Measurements from ENCODE around the gene KMO. TPM values are rescaled to one million over a fixed set of nuclear protein-coding genes. Genes with fewer than 3 reads are reported as not detected.

Gene KMO
- total and polyA plus RNA-seq, 2 of the 13 experiments (the other 11 are each of a cell fraction or from before 2014, with no cell fraction given), result 0.01 TPM; not detected in 1

DNA sequence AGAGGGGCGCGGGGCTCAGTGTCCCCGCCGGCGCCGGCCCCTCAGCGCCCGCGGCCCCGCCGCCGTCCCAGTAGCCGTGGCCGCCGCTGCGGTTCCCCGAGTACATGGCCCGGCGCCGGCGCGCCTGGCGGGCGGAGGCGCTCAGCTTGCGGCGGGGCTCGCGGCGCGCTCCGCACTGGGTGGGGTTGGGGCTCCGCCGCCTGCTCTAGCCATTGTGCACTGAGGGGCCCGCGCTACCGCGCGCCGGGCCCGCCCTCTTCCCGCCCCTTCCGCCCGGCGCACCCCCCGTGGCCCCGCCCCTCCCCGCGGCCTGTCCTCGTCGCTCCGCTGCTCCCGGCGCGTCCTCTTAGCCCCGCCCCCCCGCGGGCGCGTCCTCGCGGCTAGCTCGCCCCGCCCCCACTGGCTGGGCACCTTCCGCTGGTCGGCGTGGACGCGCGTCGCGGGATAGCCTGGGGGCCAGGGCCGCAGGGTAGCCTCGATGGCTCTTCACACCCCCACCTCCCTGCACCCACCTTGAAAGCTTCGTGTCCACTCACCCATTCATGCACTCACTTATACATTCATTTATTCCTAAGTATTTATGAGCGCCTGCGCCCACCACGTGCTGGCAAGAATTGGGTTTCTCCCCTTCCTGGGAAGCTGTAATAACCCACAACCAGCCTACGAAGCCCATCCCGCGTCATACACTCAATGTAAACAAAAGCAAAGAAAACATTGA lies 108.1 kb downstream of the KMO start, which contains the start of the genes CHML and OPN3 (continued):
- TF ChIP-seq MXD1 (CRISPR knock-in tag; IDR thresholded peaks at IDR 0.05) (peak; percentile 46; the same call in 1 of the 2 replicates), RNF2 (conservative IDR thresholded peaks at IDR 0.05; ENCODE audit: low read depth) (peak; percentile 50; the same call in 1 of the 2 replicates), RBFOX2 (IDR thresholded peaks at IDR 0.05; ENCODE audit: low read depth, low read length) (peak; percentile 80), ELF4 (CRISPR knock-in tag; IDR thresholded peaks at IDR 0.05; ENCODE audit: borderline replicate concordance) (no peak), KLF12 (CRISPR knock-in tag; IDR thresholded peaks at IDR 0.05; ENCODE audit: borderline replicate concordance) (peak; percentile 73; the same call in 1 of the 2 replicates), ZNF773 (CRISPR knock-in tag; IDR thresholded peaks at IDR 0.05; ENCODE audit: borderline replicate concordance) (0 out of 2 replicates have a peak, but pooled peaks have one; percentile 19), ZNF281 (CRISPR knock-in tag; IDR thresholded peaks at IDR 0.05; ENCODE audit: borderline replicate concordance) (peak; percentile 95), KDM2A (CRISPR knock-in tag; IDR thresholded peaks at IDR 0.05; ENCODE audit: borderline replicate concordance, low read depth) (0 out of 2 replicates have a peak, but pooled peaks have one; percentile 29), ZNF124 (CRISPR knock-in tag; IDR thresholded peaks at IDR 0.05) (no peak), ZNF660 (CRISPR knock-in tag; IDR thresholded peaks at IDR 0.05; ENCODE audit: borderline replicate concordance, low read depth) (no peak), ZSCAN20 (CRISPR knock-in tag; IDR thresholded peaks at IDR 0.05; ENCODE audit: borderline replicate concordance) (peak; percentile 65; the same call in 1 of the 2 replicates), KDM1A (CRISPR knock-in tag; IDR thresholded peaks at IDR 0.05) (0 out of 2 replicates have a peak, but pooled peaks have one; percentile 13), TMF1 (CRISPR knock-in tag; IDR thresholded peaks at IDR 0.05; ENCODE audit: low read depth) (0 out of 2 replicates have a peak, but pooled peaks have one; percentile 26), ZNF232 (CRISPR knock-in tag; IDR thresholded peaks at IDR 0.05; ENCODE audit: borderline replicate concordance) (peak; percentile 85; the same call in 1 of the 2 replicates), RARA (CRISPR knock-in tag; IDR thresholded peaks at IDR 0.05) (peak; percentile 5; the same call in 1 of the 2 replicates), ISL2 (CRISPR knock-in tag; IDR thresholded peaks at IDR 0.05) (peak; percentile 47; the same call in 1 of the 2 replicates), ZNF878 (CRISPR knock-in tag; IDR thresholded peaks at IDR 0.05) (no peak), IRX3 (CRISPR knock-in tag; IDR thresholded peaks at IDR 0.05; ENCODE audit: borderline replicate concordance, low read depth) (0 out of 2 replicates have a peak, but pooled peaks have one; percentile 63), BORCS8-MEF2B (CRISPR knock-in tag; IDR thresholded peaks at IDR 0.05) (peak; percentile 45; the same call in 1 of the 2 replicates), YY1 (IDR thresholded peaks at IDR 0.05; ENCODE audit: insufficient read depth, insufficient replicate concordance, low read depth, low read length) (peak; percentile 79), MYC (CRISPR knock-in tag; IDR thresholded peaks at IDR 0.05; ENCODE audit: borderline replicate concordance) (peak; percentile 83), ZBTB14 (CRISPR knock-in tag; IDR thresholded peaks at IDR 0.05) (peak; percentile 97), CSRNP1 (CRISPR knock-in tag; IDR thresholded peaks at IDR 0.05) (peak; percentile 61; the same call in 1 of the 2 replicates)

Measured in HepG2 (cell line).